Erythroblast (primary cell): Measurements from ENCODE around the gene DNMT3L.

Experiments
- GATA1 ChIP-seq: IDR thresholded peaks from 2 replicates; pipeline ENCODE4 v1.6.1; 2011; ENCODE audit warnings: low read depth, mild to moderate bottlenecking, control low read depth, low read length, moderate library complexity
- POLR2A ChIP-seq: IDR thresholded peaks from 2 replicates; pipeline ENCODE4 v1.6.1; 2011; ENCODE audit warnings: mild to moderate bottlenecking, low read length

- TF ChIP-seq POLR2A = no peak
- TF ChIP-seq GATA1 = no peak
Measured at GRCh38 chr21:44267655-44268142, 6.0 kb upstream of the DNMT3L start.
